Measurements from ENCODE around the gene CGN.
"Not testable (repeated sequence)": the region's sequence is repeated elsewhere in the genome, so short reads cannot be mapped to it uniquely, and the experiment has no call there.

CGN gene

GRCh38 chr1:151518431-151518830 is 7.2 kb downstream of the CGN start:
- Histone ChIP-seq H3K27ac (no peak overlapping the region), H3K27me3 (ENCODE audit: insufficient read depth, low read depth, severe bottlenecking) (peaks cover 8% of the 10 kb centered on the region), H3K9me3 (ENCODE audit: severe bottlenecking) (no peaks in the 10 kb centered on the region), H3K36me3 (no peaks in the 10 kb centered on the region), H3K4me3 (ENCODE audit: low read depth, low read length) (no peak overlapping the region)
- no peak for DNase-seq
- TF ChIP-seq, protein P1, sequence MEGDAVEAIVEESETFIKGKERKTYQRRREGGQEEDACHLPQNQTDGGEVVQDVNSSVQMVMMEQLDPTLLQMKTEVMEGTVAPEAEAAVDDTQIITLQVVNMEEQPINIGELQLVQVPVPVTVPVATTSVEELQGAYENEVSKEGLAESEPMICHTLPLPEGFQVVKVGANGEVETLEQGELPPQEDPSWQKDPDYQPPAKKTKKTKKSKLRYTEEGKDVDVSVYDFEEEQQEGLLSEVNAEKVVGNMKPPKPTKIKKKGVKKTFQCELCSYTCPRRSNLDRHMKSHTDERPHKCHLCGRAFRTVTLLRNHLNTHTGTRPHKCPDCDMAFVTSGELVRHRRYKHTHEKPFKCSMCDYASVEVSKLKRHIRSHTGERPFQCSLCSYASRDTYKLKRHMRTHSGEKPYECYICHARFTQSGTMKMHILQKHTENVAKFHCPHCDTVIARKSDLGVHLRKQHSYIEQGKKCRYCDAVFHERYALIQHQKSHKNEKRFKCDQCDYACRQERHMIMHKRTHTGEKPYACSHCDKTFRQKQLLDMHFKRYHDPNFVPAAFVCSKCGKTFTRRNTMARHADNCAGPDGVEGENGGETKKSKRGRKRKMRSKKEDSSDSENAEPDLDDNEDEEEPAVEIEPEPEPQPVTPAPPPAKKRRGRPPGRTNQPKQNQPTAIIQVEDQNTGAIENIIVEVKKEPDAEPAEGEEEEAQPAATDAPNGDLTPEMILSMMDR (IDR thresholded peaks at IDR 0.05; ENCODE audit: low read depth, low read length) = no peak

DNA sequence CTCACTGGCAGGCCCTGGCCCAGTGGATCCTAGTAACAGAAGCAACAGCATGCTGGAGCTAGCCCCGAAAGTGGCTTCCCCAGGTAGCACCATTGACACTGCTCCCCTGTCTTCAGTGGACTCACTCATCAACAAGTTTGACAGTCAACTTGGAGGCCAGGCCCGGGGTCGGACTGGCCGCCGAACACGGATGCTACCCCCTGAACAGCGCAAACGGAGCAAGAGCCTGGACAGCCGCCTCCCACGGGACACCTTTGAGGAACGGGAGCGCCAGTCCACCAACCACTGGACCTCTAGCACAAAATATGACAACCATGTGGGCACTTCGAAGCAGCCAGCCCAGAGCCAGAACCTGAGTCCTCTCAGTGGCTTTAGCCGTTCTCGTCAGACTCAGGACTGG is 7.7 kb downstream of the CGN start:
- Histone ChIP-seq H3K36me3 (no peaks in the 10 kb centered on the region), H3K4me3 (ENCODE audit: low read depth, low read length) (no peak overlapping the region), H3K27me3 (ENCODE audit: insufficient read depth, low read depth, severe bottlenecking) (peaks cover 2% of the 10 kb centered on the region), H3K27ac (no peak overlapping the region), H3K9me3 (ENCODE audit: severe bottlenecking) (no peaks in the 10 kb centered on the region)
- TF ChIP-seq, protein P1 (IDR thresholded peaks at IDR 0.05; ENCODE audit: low read depth, low read length) = no peak
- no peak for DNase-seq

GRCh38 chr1:151519667-151520066 is 8.5 kb downstream of the CGN start:
- TF ChIP-seq, protein P1 (IDR thresholded peaks at IDR 0.05; ENCODE audit: low read depth, low read length) = no peak
- no peak for DNase-seq
- no peaks in the 10 kb centered on the region for H3K36me3 ChIP-seq
- no peaks in the 10 kb centered on the region for H3K27me3 ChIP-seq (ENCODE audit: insufficient read depth, low read depth, severe bottlenecking)
- H3K27ac ChIP-seq = no peak overlapping the region
- no peak overlapping the region for H3K4me3 ChIP-seq (ENCODE audit: low read depth, low read length)
- no peaks in the 10 kb centered on the region for H3K9me3 ChIP-seq (ENCODE audit: severe bottlenecking)

- H3K9me3 ChIP-seq (ENCODE audit: severe bottlenecking) = no peaks in the 10 kb centered on the region
- no peak overlapping the region for H3K27ac ChIP-seq
- H3K36me3 ChIP-seq = no peaks in the 10 kb centered on the region
- TF ChIP-seq, protein P1 (IDR thresholded peaks at IDR 0.05; ENCODE audit: low read depth, low read length) = peak; percentile 57; the same call in 1 of the 2 replicates
- no peaks in the 10 kb centered on the region for H3K27me3 ChIP-seq (ENCODE audit: insufficient read depth, low read depth, severe bottlenecking)
- H3K4me3 ChIP-seq (ENCODE audit: low read depth, low read length) = no peak overlapping the region
- DNase-seq = no peak
These were observed 9.2 kb downstream of the CGN start for GRCh38 chr1:151520359-151520758.

GRCh38 chr1:151522427-151522826 is 11.2 kb downstream of the CGN start:
- not testable (repeated sequence) for H3K36me3 ChIP-seq; H3K9me3 ChIP-seq (ENCODE audit: severe bottlenecking); H3K27ac ChIP-seq; DNase-seq; H3K4me3 ChIP-seq (ENCODE audit: low read depth, low read length); H3K27me3 ChIP-seq (ENCODE audit: insufficient read depth, low read depth, severe bottlenecking)

- no peaks in the 10 kb centered on the region for H3K27me3 ChIP-seq (ENCODE audit: insufficient read depth, low read depth, severe bottlenecking)
- DNase-seq = no peak
- H3K4me3 ChIP-seq (ENCODE audit: low read depth, low read length) = no peak overlapping the region
- H3K36me3 ChIP-seq = no peaks in the 10 kb centered on the region
- no peaks in the 10 kb centered on the region for H3K9me3 ChIP-seq (ENCODE audit: severe bottlenecking)
- H3K27ac ChIP-seq = no peak overlapping the region
- TF ChIP-seq, protein P1 (IDR thresholded peaks at IDR 0.05; ENCODE audit: low read depth, low read length) = no peak
These were observed 12.1 kb downstream of the CGN start for GRCh38 chr1:151523326-151523725.

Data from WERI-Rb-1 (cell line).